HepG2 (cell line): ENCODE results near the gene TPRG1L.

Experiments used
- ARNTL ChIP-seq: sonication (generic); formaldehyde crosslinking; IDR thresholded peaks from 2 replicates; pipeline ENCODE4 v1.4.0; 2020; ENCODE audit warnings: mild to moderate bottlenecking, missing genetic modification reagents
- MEF2D ChIP-seq: sonication (generic); formaldehyde crosslinking; IDR thresholded peaks from 2 replicates; pipeline ENCODE4 v1.5.1; 2020; ENCODE audit warnings: mild to moderate bottlenecking, missing genetic modification reagents
- SMAD1 ChIP-seq: sonication (generic); formaldehyde crosslinking; IDR thresholded peaks from 2 replicates; pipeline ENCODE4 v1.4.0; 2020; ENCODE audit warnings: missing genetic modification reagents, low read depth, mild to moderate bottlenecking, borderline replicate concordance
- ZNF512 ChIP-seq: sonication (generic); formaldehyde crosslinking; IDR thresholded peaks from 2 replicates; pipeline ENCODE4 v1.4.0; 2020; ENCODE audit warnings: mild to moderate bottlenecking, missing genetic modification reagents

- no peak for TF ChIP-seq MEF2D (CRISPR knock-in tag)
- no peak for TF ChIP-seq ARNTL (CRISPR knock-in tag)
- no peak for TF ChIP-seq SMAD1 (CRISPR knock-in tag)
- TF ChIP-seq ZNF512 (CRISPR knock-in tag), result no peak
Observed at GRCh38 chr1:3632298-3632697, 7.5 kb downstream of the TPRG1L start.
